Endothelial cell of umbilical vein (primary cell): ENCODE data around the gene BATF. TPM values are rescaled to one million over a fixed set of nuclear protein-coding genes. Genes with fewer than 3 reads are reported as not detected.

Experiments used
- BruUV-seq: library from RNA; stranded (reverse); fragments of 400-500 nt; replicated peaks from 2 replicates; lab custom pipeline; 2021; lab: Mats Ljungman, UMichigan
- CTCF ChIA-PET: fragments of 300-600, 350-600 bp; sonication (Branson Sonifier 250); formaldehyde crosslinking; loops from one replicate; lab custom pipeline; 2021; ENCODE audit warnings: antibody characterized with exemption, inconsistent platforms; lab: Charles Lee
- POLR2A ChIA-PET: fragments of 300-600, 350-600 bp; sonication (Branson Sonifier 250); formaldehyde crosslinking; loops from one replicate; lab custom pipeline; 2021; ENCODE audit warnings: antibody characterized with exemption, inconsistent platforms; lab: Charles Lee
- DNase-seq: peaks from one replicate; pipeline ENCODE4 v3.0.0-alpha.2; 2011; ENCODE audit warnings: low read depth, low spot score
- FAIRE-seq: peaks from 2 replicates; lab custom pipeline; 2011; peaks lifted over from hg19 to GRCh38; lab: Jason Lieb, UNC
- H2AFZ ChIP-seq: 2 replicates; pipeline ENCODE4 v1.6.0; 2012; ENCODE audit warnings: low read depth, low read length, control low read depth, inconsistent platforms
- H3K27ac ChIP-seq: 2 replicates; pipeline ENCODE4 v1.5.1; 2011; ENCODE audit warnings: low read depth, mild to moderate bottlenecking, control low read depth, low read length, moderate library complexity; ENCODE audit not compliant: insufficient read depth
- H3K27me3 ChIP-seq, 2 experiments: 2 replicates each; pipeline versions ENCODE4 v1.6.0 to v1.6.1; 2011; ENCODE audit warnings: low read length in 2 of 2, mixed read lengths in 1 of 2; ENCODE audit not compliant: control insufficient read depth in 2 of 2, insufficient read depth in 2 of 2
- H3K36me3 ChIP-seq, 2 experiments: 2 replicates in 1 of 2; 3 replicates in 1 of 2; pipeline ENCODE4 v1.5.1; 2011; ENCODE audit warnings: low read length in 2 of 2, mild to moderate bottlenecking in 1 of 2, moderate library complexity in 1 of 2; ENCODE audit not compliant: control insufficient read depth in 2 of 2, insufficient read depth in 2 of 2; ENCODE audit errors: extremely low read depth in 1 of 2
- H3K4me1 ChIP-seq: 3 replicates; pipeline ENCODE4 v1.5.1; 2011; ENCODE audit warnings: mild to moderate bottlenecking, low read length; ENCODE audit not compliant: control insufficient read depth, insufficient read depth; ENCODE audit errors: extremely low read depth
- H3K4me2 ChIP-seq: 2 replicates; pipeline ENCODE4 v1.6.1; 2011; ENCODE audit warnings: low read length, control low read depth, mixed read lengths; ENCODE audit not compliant: insufficient read depth
- H3K4me3 ChIP-seq, 3 experiments: fragments of 200-600 bp in 1 of 3; sonication (generic), shearing (Covaris generic) in 1 of 3; replicated peaks in 1 of 3; 2 replicates each; pipeline ENCODE4 v1.5.1; 2011 to 2016; ENCODE audit warnings: control low read depth in 3 of 3, low read length in 3 of 3, mild to moderate bottlenecking in 2 of 3, inconsistent platforms in 1 of 3, low read depth in 1 of 3, moderate library complexity in 1 of 3; ENCODE audit not compliant: insufficient read depth in 1 of 3
- H3K79me2 ChIP-seq: 2 replicates; pipeline ENCODE4 v1.6.0; 2012; ENCODE audit warnings: low read length, inconsistent platforms; ENCODE audit not compliant: control insufficient read depth, insufficient read depth
- H3K9ac ChIP-seq: replicated peaks from 2 replicates; pipeline ENCODE3; 2011; ENCODE audit warnings: low read length, control low read depth; ENCODE audit not compliant: insufficient read depth; ENCODE audit errors: extremely low read depth
- H3K9me1 ChIP-seq: replicated peaks from 3 replicates; pipeline ENCODE4 v1.6.0; 2011; ENCODE audit warnings: mild to moderate bottlenecking, low read length; ENCODE audit not compliant: control insufficient read depth, insufficient read depth; ENCODE audit errors: extremely low read depth
- H3K9me3 ChIP-seq: replicated peaks from 2 replicates; pipeline ENCODE4 v1.5.1; 2012; ENCODE audit warnings: low read length, inconsistent platforms; ENCODE audit not compliant: control insufficient read depth, insufficient read depth
- H4K20me1 ChIP-seq: replicated peaks from 2 replicates; pipeline ENCODE3; 2011; ENCODE audit warnings: mild to moderate bottlenecking, low read length; ENCODE audit not compliant: control insufficient read depth, insufficient read depth; ENCODE audit errors: extremely low read depth
- CTCF ChIP-seq, 2 donors: IDR thresholded peaks; 1 replicate in 1 of 2; 2 replicates in 1 of 2; pipeline ENCODE4 v1.5.1; 2011; ENCODE audit warnings: low read length in 2 of 2, mild to moderate bottlenecking in 2 of 2, moderate library complexity in 2 of 2, control low read depth in 1 of 2, inconsistent platforms in 1 of 2, low read depth in 1 of 2; ENCODE audit not compliant: insufficient read depth in 1 of 2; ENCODE audit errors: extremely low read depth in 1 of 2
- FOS ChIP-seq: IDR thresholded peaks from 2 replicates; pipeline ENCODE4 v1.6.1; 2011; ENCODE audit warnings: mild to moderate bottlenecking, low read length, moderate library complexity, borderline replicate concordance; ENCODE audit not compliant: insufficient read depth
- MYC ChIP-seq: IDR thresholded peaks from one replicate; pipeline ENCODE4 v1.6.1; 2011; ENCODE audit warnings: mild to moderate bottlenecking, low read depth, low read length
- POLR2A ChIP-seq: IDR thresholded peaks from 2 replicates; pipeline ENCODE4 v1.6.1; 2012; ENCODE audit warnings: low read depth, mild to moderate bottlenecking, control low read depth, low read length
- dilution Hi-C: fragments of 300-500 bp; cut with MboI; formaldehyde crosslinking; loops from one replicate; pipeline ENCODE4 v1.15.0; 2019; ENCODE audit warnings: low sequenced_read_pairs; ENCODE audit not compliant: extremely low pct_ligation_motif_present
- intact Hi-C: fragments of 100-400 bp; cut with micrococcal nuclease; formaldehyde crosslinking; loops from one replicate; pipeline ENCODE4 v1.10.0; 2022
- polyA plus RNA-seq, 4 experiments: library from polyadenylated mRNA; depleted of rRNA in 3 of 4; stranded (reverse) in 3 of 4; unstranded in 1 of 4; fragments of >200 nt; gene quantifications; 2 replicates each; pipeline versions ENCODE4 v1.2.1 to v1.2.3, GENCODE V29; 2011 to 2012; ENCODE audit warnings: missing spikeins in 1 of 4
- total RNA-seq: library from RNA; stranded (reverse); gene quantifications from 2 replicates; pipeline ENCODE4 v1.2.3, GENCODE V29; 2021
- TF ChIP-seq, protein P1 (sequence below): IDR thresholded peaks from 2 replicates; pipeline ENCODE4 v1.6.1; 2011; ENCODE audit not compliant: insufficient read depth, insufficient read length

The BATF gene
- total and polyA plus RNA-seq, 2 donors (not counting 3 experiments of a cell fraction or from before 2014, with no cell fraction given) = not detected

GRCh38 chr14:75487155-75487671, 35.1 kb upstream of the BATF start:
- Histone ChIP-seq H4K20me1 (no peaks in the 10 kb centered on the region), H2AFZ (no peak overlapping the region), H3K36me3 (no peaks in the 10 kb centered on the region), H3K9me3 (no peaks in the 10 kb centered on the region), H3K79me2 (no peaks in the 10 kb centered on the region), H3K9ac (no peak overlapping the region), H3K4me3 (no peak overlapping the region), H3K27me3 (peaks cover 9 to 10% of the 10 kb centered on the region in 2 experiments), H3K4me2 (no peak overlapping the region), H3K4me1 (no peaks in the 10 kb centered on the region), H3K9me1 (no peaks in the 10 kb centered on the region), H3K27ac (no peak overlapping the region)
- dilution Hi-C loops (no loop called here), intact Hi-C loops (loop anchor here (5.0 kb wide), 1 partner anchor 60 kb away; the partner anchor contains the start of gene JDP2)
- FAIRE-seq = no peak
- TF ChIP-seq, protein P1, sequence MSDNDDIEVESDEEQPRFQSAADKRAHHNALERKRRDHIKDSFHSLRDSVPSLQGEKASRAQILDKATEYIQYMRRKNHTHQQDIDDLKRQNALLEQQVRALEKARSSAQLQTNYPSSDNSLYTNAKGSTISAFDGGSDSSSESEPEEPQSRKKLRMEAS = no peak
- TF ChIP-seq CTCF (IDR thresholded peaks at IDR 0.05; ENCODE audit: extremely low read depth in 1 of 2, insufficient read depth in 1 of 2, low read depth in 1 of 2, low read length in 2 of 2) (no peak), FOS (no peak), POLR2A (no peak), MYC (no peak)
- DNase-seq = no peak
- CTCF ChIA-PET = interaction anchor here (0.7 to 6.6 kb wide), 15 partner anchors 10 to 182 kb away, joined by 3 to 141 read pairs (median 9); no protein-coding TSS in a partner anchor
- BruUV-seq = no TSS peak
- POLR2A ChIA-PET = no interaction called here
